ENCODE data around the gene KIF5A.
A peak's percentile ranks its signal among the peaks of the same experiment; 100 is the strongest.

The KIF5A gene

GRCh38 chr12:57603815-57604453, 54.1 kb downstream of the KIF5A start:
- DNase-seq = peak; percentile 16
- H3K27ac ChIP-seq = no peak overlapping the region

GRCh38 chr12:57604454-57604991, 54.7 kb downstream of the KIF5A start, which contains the start of gene DTX3:
Gene DTX3, plus strand, starts transcription at chr12:57604824. Its CDS starts 1,694 bp downstream, at chr12:57606518.
- Histone ChIP-seq H3K4me3 (ENCODE audit: low read depth, low read length) (peak within 1 kb of the TSS; percentile 75), H3K27me3 (replicated peaks) (no peaks in the 10 kb centered on the region), H3K36me3 (replicated peaks) (peaks cover 3% of the 10 kb centered on the region), H3K27ac (no peak within 1 kb of the TSS)
- DNase-seq = peak; percentile 3
- TF ChIP-seq, protein P1, sequence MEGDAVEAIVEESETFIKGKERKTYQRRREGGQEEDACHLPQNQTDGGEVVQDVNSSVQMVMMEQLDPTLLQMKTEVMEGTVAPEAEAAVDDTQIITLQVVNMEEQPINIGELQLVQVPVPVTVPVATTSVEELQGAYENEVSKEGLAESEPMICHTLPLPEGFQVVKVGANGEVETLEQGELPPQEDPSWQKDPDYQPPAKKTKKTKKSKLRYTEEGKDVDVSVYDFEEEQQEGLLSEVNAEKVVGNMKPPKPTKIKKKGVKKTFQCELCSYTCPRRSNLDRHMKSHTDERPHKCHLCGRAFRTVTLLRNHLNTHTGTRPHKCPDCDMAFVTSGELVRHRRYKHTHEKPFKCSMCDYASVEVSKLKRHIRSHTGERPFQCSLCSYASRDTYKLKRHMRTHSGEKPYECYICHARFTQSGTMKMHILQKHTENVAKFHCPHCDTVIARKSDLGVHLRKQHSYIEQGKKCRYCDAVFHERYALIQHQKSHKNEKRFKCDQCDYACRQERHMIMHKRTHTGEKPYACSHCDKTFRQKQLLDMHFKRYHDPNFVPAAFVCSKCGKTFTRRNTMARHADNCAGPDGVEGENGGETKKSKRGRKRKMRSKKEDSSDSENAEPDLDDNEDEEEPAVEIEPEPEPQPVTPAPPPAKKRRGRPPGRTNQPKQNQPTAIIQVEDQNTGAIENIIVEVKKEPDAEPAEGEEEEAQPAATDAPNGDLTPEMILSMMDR (IDR thresholded peaks at IDR 0.05; ENCODE audit: low read depth, low read length, missing control alignments) = no peak
- in situ Hi-C loops (cut with HindIII; ENCODE audit: low pct_ligation_motif_present, low sequenced_read_pairs) = no loop called here

More at GRCh38 chr12:57603815-57604453, 54.1 kb downstream of the KIF5A start:
- peak overlapping the region; percentile 75 for H3K4me3 ChIP-seq (ENCODE audit: low read depth, low read length)
- TF ChIP-seq, protein P1 (IDR thresholded peaks at IDR 0.05; ENCODE audit: low read depth, low read length, missing control alignments) = no peak
- H3K27me3 ChIP-seq (replicated peaks) = no peaks in the 10 kb centered on the region
- peaks cover 3% of the 10 kb centered on the region for H3K36me3 ChIP-seq (replicated peaks)
- in situ Hi-C loops (cut with HindIII; ENCODE audit: low pct_ligation_motif_present, low sequenced_read_pairs) = no loop called here

- H3K36me3 ChIP-seq (replicated peaks) = peaks cover under 1% of the 10 kb centered on the region
- in situ Hi-C loops (cut with HindIII; ENCODE audit: low pct_ligation_motif_present, low sequenced_read_pairs) = no loop called here
- no peaks in the 10 kb centered on the region for H3K27me3 ChIP-seq (replicated peaks)
- H3K27ac ChIP-seq = no peak overlapping the region
- TF ChIP-seq, protein P1 (IDR thresholded peaks at IDR 0.05; ENCODE audit: low read depth, low read length, missing control alignments) = no peak
- H3K4me3 ChIP-seq (ENCODE audit: low read depth, low read length) = peak overlapping the region; percentile 75
- no peak for DNase-seq
These were observed 55.4 kb downstream of the KIF5A start for GRCh38 chr12:57604992-57605810.

DNA sequence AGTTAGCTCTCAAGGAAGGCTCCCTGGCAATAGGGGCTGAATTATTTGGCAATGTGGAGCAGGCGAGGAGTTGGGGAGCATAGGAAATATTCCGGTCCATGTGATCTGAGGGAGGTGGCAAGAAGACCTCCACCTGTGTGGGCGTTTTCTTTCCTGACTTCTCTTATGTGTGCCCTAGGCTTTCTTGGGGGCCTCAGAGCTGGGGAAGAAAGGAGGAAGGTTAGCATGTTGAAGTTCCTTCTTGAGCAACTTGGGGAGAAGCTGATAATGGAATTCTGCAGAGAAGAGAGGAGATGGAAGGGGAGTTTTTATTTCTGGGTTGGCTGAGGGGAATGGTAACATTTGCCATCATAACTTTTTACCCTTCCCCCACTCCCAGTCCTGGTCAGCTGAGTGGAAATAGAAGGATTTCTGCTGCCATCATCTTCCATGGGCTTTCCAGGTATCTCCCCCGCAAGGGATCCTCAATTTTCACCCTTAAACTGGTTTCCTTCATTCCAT, 56.0 kb downstream of the KIF5A start:
- peak overlapping the region; percentile 75 for H3K4me3 ChIP-seq (ENCODE audit: low read depth, low read length)
- no peaks in the 10 kb centered on the region for H3K36me3 ChIP-seq (replicated peaks)
- TF ChIP-seq, protein P1 (IDR thresholded peaks at IDR 0.05; ENCODE audit: low read depth, low read length, missing control alignments) = no peak
- H3K27ac ChIP-seq = no peak overlapping the region
- in situ Hi-C loops (cut with HindIII; ENCODE audit: low pct_ligation_motif_present, low sequenced_read_pairs) = no loop called here
- H3K27me3 ChIP-seq (replicated peaks) = no peaks in the 10 kb centered on the region
- no peak for DNase-seq

- Histone ChIP-seq H3K36me3 (replicated peaks) (no peaks in the 10 kb centered on the region), H3K4me3 (ENCODE audit: low read depth, low read length) (no peak overlapping the region), H3K27me3 (replicated peaks) (no peaks in the 10 kb centered on the region), H3K27ac (no peak overlapping the region)
- TF ChIP-seq, protein P1 (IDR thresholded peaks at IDR 0.05; ENCODE audit: low read depth, low read length, missing control alignments) = no peak
- in situ Hi-C loops (cut with HindIII; ENCODE audit: low pct_ligation_motif_present, low sequenced_read_pairs) = no loop called here
- DNase-seq = no peak
These were observed 56.6 kb downstream of the KIF5A start for GRCh38 chr12:57606399-57606798.
